Suprapubic skin (tissue), 4 donors: ENCODE measurements around the gene MTX2.

Source experiments
- CTCF ChIP-seq, 2 donors: fragments of 200-600 bp in 1 of 2; fragments of 450-650 bp in 1 of 2; sonication (generic) in 1 of 2; IDR thresholded peaks; one replicate each; pipeline ENCODE4 v1.5.1; 2016 to 2019; ENCODE audit warnings: antibody characterized with exemption in 2 of 2, mild to moderate bottlenecking in 1 of 2, moderate library complexity in 1 of 2
- EP300 ChIP-seq: sonication (generic); formaldehyde crosslinking; IDR thresholded peaks from one replicate; pipeline ENCODE4 v1.6.1; 2017; ENCODE audit warnings: antibody characterized with exemption
- POLR2A ChIP-seq, 2 donors: fragments of 450-650 bp; IDR thresholded peaks; one replicate each; pipeline ENCODE4 v1.6.1; 2017; ENCODE audit warnings: antibody characterized with exemption in 2 of 2, mild to moderate bottlenecking in 2 of 2, moderate library complexity in 2 of 2
- POLR2AphosphoS5 ChIP-seq, 3 donors: sonication (generic); formaldehyde crosslinking; IDR thresholded peaks; one replicate each; pipeline ENCODE4 v1.6.1; 2017; ENCODE audit warnings: antibody characterized with exemption in 3 of 3

GRCh38 chr2:176246331-176246730, 22.9 kb upstream of the MTX2 start:
- no peak for TF ChIP-seq POLR2A (IDR thresholded peaks at IDR 0.05)
- TF ChIP-seq POLR2AphosphoS5 (IDR thresholded peaks at IDR 0.05): no peak
- TF ChIP-seq CTCF (IDR thresholded peaks at IDR 0.05): no peak
- TF ChIP-seq EP300: no peak
